Astrocyte (in vitro differentiated cells and primary cell): ENCODE results near the gene LRRK1. TPM values are rescaled to one million over a fixed set of nuclear protein-coding genes. Genes with fewer than 3 reads are reported as not detected.
A peak's percentile ranks its signal among the peaks of the same experiment; 100 is the strongest.

ENCODE experiments used
- DNase-seq: peaks from one replicate; pipeline ENCODE4 v3.0.0-alpha.2; 2010; ENCODE audit warnings: low read depth
- FAIRE-seq: peaks from 2 replicates; lab custom pipeline; 2011; peaks lifted over from hg19 to GRCh38; lab: Jason Lieb, UNC
- H2AFZ ChIP-seq: 2 replicates; pipeline ENCODE4 v1.6.0; 2012; ENCODE audit warnings: low read depth, low read length, inconsistent platforms
- H3K27ac ChIP-seq: 2 replicates; pipeline ENCODE4 v1.5.1; 2011; ENCODE audit warnings: low read depth, low read length, inconsistent platforms
- H3K27me3 ChIP-seq: 2 replicates; pipeline ENCODE4 v1.6.0; 2011; ENCODE audit warnings: low read length, inconsistent platforms; ENCODE audit not compliant: insufficient read depth
- H3K36me3 ChIP-seq: 2 replicates; pipeline ENCODE4 v1.5.1; 2011; ENCODE audit warnings: low read length, inconsistent platforms; ENCODE audit not compliant: insufficient read depth
- H3K4me1 ChIP-seq: 2 replicates; pipeline ENCODE4 v1.5.1; 2011; ENCODE audit warnings: low read length, inconsistent platforms; ENCODE audit not compliant: insufficient read depth
- H3K4me2 ChIP-seq: 2 replicates; pipeline ENCODE4 v1.6.0; 2012; ENCODE audit warnings: low read length, inconsistent platforms
- H3K4me3 ChIP-seq: 2 replicates; pipeline ENCODE4 v1.5.1; 2011; ENCODE audit warnings: low read depth, mild to moderate bottlenecking, low read length, inconsistent platforms; ENCODE audit not compliant: insufficient read depth
- H3K79me2 ChIP-seq: 2 replicates; pipeline ENCODE4 v1.6.0; 2012; ENCODE audit warnings: mild to moderate bottlenecking, low read length, inconsistent platforms; ENCODE audit not compliant: insufficient read depth
- H3K9ac ChIP-seq: 2 replicates; pipeline ENCODE4 v1.6.0; 2012; ENCODE audit warnings: mild to moderate bottlenecking, low read length, inconsistent platforms
- H3K9me3 ChIP-seq: 2 replicates; pipeline ENCODE4 v1.5.1; 2012; ENCODE audit warnings: low read depth, mild to moderate bottlenecking, low read length, inconsistent platforms; ENCODE audit not compliant: insufficient read depth
- H4K20me1 ChIP-seq: 2 replicates; pipeline ENCODE4 v1.6.0; 2012; ENCODE audit warnings: low read length, inconsistent platforms; ENCODE audit not compliant: insufficient read depth
- H3K27ac Mint-ChIP-seq: one replicate; pipeline ENCODE4 v1.8.0; 2021; ENCODE audit warnings: mild to moderate bottlenecking, mixed read lengths; ENCODE audit not compliant: unreplicated experiment
- H3K27me3 Mint-ChIP-seq: one replicate; pipeline ENCODE4 v1.8.0; 2021; ENCODE audit warnings: low read depth, mixed read lengths; ENCODE audit not compliant: unreplicated experiment
- H3K36me3 Mint-ChIP-seq: one replicate; pipeline ENCODE4 v1.8.0; 2021; ENCODE audit warnings: low read depth, mixed read lengths; ENCODE audit not compliant: unreplicated experiment
- H3K4me1 Mint-ChIP-seq: one replicate; pipeline ENCODE4 v1.8.0; 2021; ENCODE audit warnings: low read depth, mixed read lengths; ENCODE audit not compliant: unreplicated experiment
- H3K4me3 Mint-ChIP-seq: one replicate; pipeline ENCODE4 v1.8.0; 2021; ENCODE audit warnings: mild to moderate bottlenecking, moderate library complexity, mixed read lengths; ENCODE audit not compliant: unreplicated experiment
- H3K9me3 Mint-ChIP-seq: one replicate; pipeline ENCODE4 v1.8.0; 2021; ENCODE audit warnings: mild to moderate bottlenecking, mixed read lengths; ENCODE audit not compliant: unreplicated experiment
- EZH2 ChIP-seq: IDR thresholded peaks from 2 replicates; pipeline ENCODE4 v1.6.1; 2012; ENCODE audit warnings: mild to moderate bottlenecking, low read length, inconsistent platforms; ENCODE audit not compliant: insufficient read depth
- total RNA-seq: library from RNA; stranded (reverse); gene quantifications from 2 replicates; pipeline ENCODE4 v1.2.1, GENCODE V29; 2021
- TF ChIP-seq, protein P1 (sequence below): IDR thresholded peaks from 2 replicates; pipeline ENCODE4 v1.5.1; 2011; ENCODE audit warnings: low read depth, mild to moderate bottlenecking, inconsistent platforms, low read length, moderate library complexity; ENCODE audit not compliant: insufficient read depth

The LRRK1 gene
- total RNA-seq, 1 donor from 2014 or later, result 0.41 TPM

DNA sequence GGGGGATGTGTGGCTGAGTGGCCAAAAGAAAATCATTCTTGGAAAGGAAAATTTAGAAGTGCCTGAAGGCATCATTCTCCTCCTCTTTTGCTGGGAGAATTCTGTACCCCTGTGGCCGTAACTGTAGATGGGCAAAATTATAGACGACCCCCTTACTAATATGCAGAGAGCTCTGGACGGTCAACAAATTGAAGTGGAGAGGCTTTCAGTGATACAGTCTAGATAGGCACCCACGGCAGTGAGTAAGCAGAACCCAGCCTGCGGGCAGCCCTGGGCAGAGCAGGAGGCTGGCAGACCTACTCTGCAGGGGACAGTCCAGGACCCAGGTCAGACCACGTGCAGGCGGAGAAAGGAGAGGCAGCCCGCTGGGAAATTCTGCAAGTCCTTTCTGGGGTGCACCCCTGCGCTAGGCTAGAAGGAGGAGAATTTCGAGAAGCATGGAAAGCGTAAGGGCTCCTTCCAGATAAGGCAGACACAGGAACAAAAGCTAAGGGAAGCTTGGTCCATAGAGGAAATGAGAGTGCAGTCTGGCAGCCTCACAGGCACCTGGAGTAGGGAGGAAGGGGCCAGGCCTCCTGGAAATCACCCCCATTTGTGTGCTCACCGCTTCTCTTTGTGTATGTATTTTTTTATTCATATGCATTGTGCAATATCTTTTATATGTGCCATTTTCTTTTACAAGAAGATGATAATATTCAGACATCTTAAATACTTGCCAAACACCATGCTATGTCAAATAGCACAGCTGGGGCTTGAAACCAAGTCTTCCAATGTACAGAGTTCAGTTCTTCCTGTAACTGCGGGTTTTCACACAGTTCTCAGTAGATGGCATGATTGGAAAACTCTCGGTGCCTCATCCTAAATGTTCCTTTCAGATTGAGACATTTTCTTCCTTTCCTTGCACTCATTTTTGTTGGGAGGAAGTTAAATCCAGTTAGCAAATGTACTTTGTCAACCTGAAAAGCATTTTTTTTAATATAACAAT, 40.2 kb downstream of the LRRK1 start:
- H3K4me2 ChIP-seq, result peak overlapping the region; percentile 69
- no peak for FAIRE-seq
- H3K27ac ChIP-seq, result peak overlapping the region; percentile 62

DNA sequence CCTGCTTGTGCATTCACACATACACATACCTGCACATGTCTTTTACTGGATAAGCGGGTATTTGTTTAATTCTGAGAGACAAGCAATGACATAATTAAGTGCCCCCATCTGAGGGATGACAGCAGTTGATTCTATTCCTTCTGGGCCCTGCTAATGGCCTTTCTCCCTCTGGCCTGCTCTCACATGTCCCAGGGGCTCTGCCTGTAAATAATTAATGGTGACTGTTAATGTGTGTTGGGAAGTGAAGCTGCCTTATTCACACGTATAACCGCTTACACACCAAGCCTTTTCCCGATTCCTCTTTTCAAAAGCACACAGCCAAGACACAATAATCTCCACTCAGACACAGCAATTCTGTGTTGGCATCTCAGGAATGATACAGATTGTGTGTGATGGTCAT, 47.8 kb downstream of the LRRK1 start:
- Histone ChIP-seq H3K79me2 (no peaks in the 10 kb centered on the region), H4K20me1 (no peaks in the 10 kb centered on the region), H3K9ac (no peak overlapping the region), H3K36me3 (no peaks in the 10 kb centered on the region), H3K27ac (no peak overlapping the region), H3K4me2 (no peak overlapping the region), H2AFZ (no peak overlapping the region), H3K27me3 (no peaks in the 10 kb centered on the region), H3K4me1 (no peaks in the 10 kb centered on the region), H3K4me3 (no peak overlapping the region), H3K9me3 (no peaks in the 10 kb centered on the region)
- DNase-seq, result no peak
- FAIRE-seq, result no peak
- TF ChIP-seq, protein P1, sequence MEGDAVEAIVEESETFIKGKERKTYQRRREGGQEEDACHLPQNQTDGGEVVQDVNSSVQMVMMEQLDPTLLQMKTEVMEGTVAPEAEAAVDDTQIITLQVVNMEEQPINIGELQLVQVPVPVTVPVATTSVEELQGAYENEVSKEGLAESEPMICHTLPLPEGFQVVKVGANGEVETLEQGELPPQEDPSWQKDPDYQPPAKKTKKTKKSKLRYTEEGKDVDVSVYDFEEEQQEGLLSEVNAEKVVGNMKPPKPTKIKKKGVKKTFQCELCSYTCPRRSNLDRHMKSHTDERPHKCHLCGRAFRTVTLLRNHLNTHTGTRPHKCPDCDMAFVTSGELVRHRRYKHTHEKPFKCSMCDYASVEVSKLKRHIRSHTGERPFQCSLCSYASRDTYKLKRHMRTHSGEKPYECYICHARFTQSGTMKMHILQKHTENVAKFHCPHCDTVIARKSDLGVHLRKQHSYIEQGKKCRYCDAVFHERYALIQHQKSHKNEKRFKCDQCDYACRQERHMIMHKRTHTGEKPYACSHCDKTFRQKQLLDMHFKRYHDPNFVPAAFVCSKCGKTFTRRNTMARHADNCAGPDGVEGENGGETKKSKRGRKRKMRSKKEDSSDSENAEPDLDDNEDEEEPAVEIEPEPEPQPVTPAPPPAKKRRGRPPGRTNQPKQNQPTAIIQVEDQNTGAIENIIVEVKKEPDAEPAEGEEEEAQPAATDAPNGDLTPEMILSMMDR, result no peak
- no peak for TF ChIP-seq EZH2
- peaks cover 6% of the 10 kb centered on the region for H3K27me3 Mint-ChIP-seq
- H3K36me3 Mint-ChIP-seq, result no peaks in the 10 kb centered on the region
- H3K27ac Mint-ChIP-seq, result no peak overlapping the region
- H3K4me1 Mint-ChIP-seq, result no peaks in the 10 kb centered on the region
- no peak overlapping the region for H3K4me3 Mint-ChIP-seq
- peaks cover 9% of the 10 kb centered on the region for H3K9me3 Mint-ChIP-seq

More for the DNA sequence above, 40.2 kb downstream of the LRRK1 start:
- Histone ChIP-seq H2AFZ (no peak overlapping the region), H4K20me1 (no peaks in the 10 kb centered on the region), H3K4me3 (no peak overlapping the region), H3K27me3 (no peaks in the 10 kb centered on the region), H3K9me3 (no peaks in the 10 kb centered on the region), H3K9ac (no peak overlapping the region), H3K36me3 (no peaks in the 10 kb centered on the region), H3K4me1 (peaks cover 14% of the 10 kb centered on the region), H3K79me2 (no peaks in the 10 kb centered on the region)
- peaks cover 7% of the 10 kb centered on the region for H3K27me3 Mint-ChIP-seq
- no peak for DNase-seq
- H3K4me1 Mint-ChIP-seq, result peaks cover 11% of the 10 kb centered on the region
- no peak overlapping the region for H3K27ac Mint-ChIP-seq
- H3K9me3 Mint-ChIP-seq, result no peaks in the 10 kb centered on the region
- H3K36me3 Mint-ChIP-seq, result no peaks in the 10 kb centered on the region
- no peak overlapping the region for H3K4me3 Mint-ChIP-seq
- no peak for TF ChIP-seq EZH2
- TF ChIP-seq, protein P1, result no peak
